ENCODE data around the gene LTBP1.

- TF ChIP-seq CTCF (conservative IDR thresholded peaks at IDR 0.05; ENCODE audit: low read depth, low read length) (no peak), EZH2 (IDR thresholded peaks at IDR 0.05; ENCODE audit: borderline replicate concordance, low read depth, low read length, poor library complexity, severe bottlenecking) (no peak)
Measured at GRCh38 chr2:33267756-33268155, 321.0 kb downstream of the LTBP1 start.
